HCT116 (cell line): Measurements from ENCODE around the gene ACP5. TPM values are rescaled to one million over a fixed set of nuclear protein-coding genes. Genes with fewer than 3 reads are reported as not detected.
"Not testable (repeated sequence)": the region's sequence is repeated elsewhere in the genome, so short reads cannot be mapped to it uniquely, and the experiment has no call there.

Experiments used
- ATAC-seq: fragments of 200-7000 bp; cut with Tn5 transposase; 2 replicates; pipeline ENCODE4 v1.9.1; 2020; ENCODE audit warnings: mild to moderate bottlenecking, moderate library complexity
- BruUV-seq: library from RNA; stranded (reverse); fragments of 400-500 nt; replicated peaks from 2 replicates; lab custom pipeline; 2021; lab: Mats Ljungman, UMichigan
- CTCF ChIA-PET: fragments of 300-600 bp; sonication (Branson Sonifier 250); formaldehyde crosslinking; loops from one replicate; lab custom pipeline; 2021; ENCODE audit warnings: antibody characterized with exemption; lab: Charles Lee
- POLR2A ChIA-PET: fragments of 300-600, 350-600 bp; sonication (Branson Sonifier 250); formaldehyde crosslinking; loops from one replicate; lab custom pipeline; 2021; ENCODE audit warnings: antibody characterized with exemption; lab: Charles Lee
- RAD21 ChIA-PET, 2 experiments: fragments of 300-600 bp; sonication (Branson Sonifier 250); formaldehyde crosslinking; loops; one replicate each; lab custom pipeline; 2023; ENCODE audit warnings: low total read pairs in 2 of 2; ENCODE audit not compliant: uncharacterized antibody in 2 of 2, unreplicated experiment in 2 of 2, low non-redundant PET in 1 of 2; lab: Charles Lee
- DNase-seq: peaks from one replicate; pipeline ENCODE4 v3.0.0-alpha.2; 2010; ENCODE audit warnings: low read depth, low spot score
- H2AFZ ChIP-seq: fragments of 200-600 bp; shearing (Covaris generic), sonication (generic); 2 replicates; pipeline ENCODE4 v1.6.1; 2017; ENCODE audit warnings: low read depth, mixed run types, mixed read lengths, antibody characterized with exemption, low read length; ENCODE audit not compliant: poor library complexity, severe bottlenecking
- H3K27ac ChIP-seq: 2 replicates; pipeline ENCODE4 v1.5.1; 2012; ENCODE audit warnings: low read depth, low read length
- H3K27me3 ChIP-seq: fragments of 200-600 bp; sonication (generic); 2 replicates; pipeline ENCODE4 v1.6.1; 2016; ENCODE audit warnings: mixed run types, low read length, mixed read lengths; ENCODE audit not compliant: insufficient read depth
- H3K36me3 ChIP-seq, 2 experiments: fragments of 200-500 bp in 1 of 2; fragments of 200-600 bp in 1 of 2; sonication (Bioruptor generic) in 1 of 2; sonication (generic) in 1 of 2; 2 replicates each; pipeline versions ENCODE4 v1.5.1 to v1.6.1; 2014 to 2016; ENCODE audit warnings: low read length in 2 of 2, inconsistent platforms in 1 of 2, mixed read lengths in 1 of 2, mixed run types in 1 of 2; ENCODE audit not compliant: insufficient read depth in 2 of 2, control insufficient read depth in 1 of 2
- H3K4me1 ChIP-seq, 2 experiments: fragments of 200-600 bp in 1 of 2; sonication (generic) in 1 of 2; 2 replicates each; pipeline versions ENCODE4 v1.5.1 to v1.6.1; 2012 to 2017; ENCODE audit warnings: low read length in 2 of 2, inconsistent platforms in 1 of 2, mild to moderate bottlenecking in 1 of 2, mixed read lengths in 1 of 2, mixed run types in 1 of 2, moderate library complexity in 1 of 2; ENCODE audit not compliant: insufficient read depth in 2 of 2, control insufficient read depth in 1 of 2
- H3K4me2 ChIP-seq: fragments of 200-600 bp; sonication (generic); 2 replicates; pipeline ENCODE4 v1.6.1; 2017; ENCODE audit warnings: mixed run types, low read length, mixed read lengths
- H3K4me3 ChIP-seq, 2 experiments: fragments of 200-600 bp in 1 of 2; sonication (generic) in 1 of 2; replicated peaks in 1 of 2; 2 replicates each; pipeline ENCODE4 v1.5.1; 2011 to 2016; ENCODE audit warnings: low read length in 2 of 2, control low read depth in 1 of 2, low read depth in 1 of 2, mild to moderate bottlenecking in 1 of 2, mixed read lengths in 1 of 2, mixed run types in 1 of 2
- H3K79me2 ChIP-seq: fragments of 200-600 bp; sonication (generic); 2 replicates; pipeline ENCODE4 v1.6.1; 2017; ENCODE audit warnings: mild to moderate bottlenecking, mixed run types, low read length, moderate library complexity, mixed read lengths; ENCODE audit not compliant: insufficient read depth
- H3K9ac ChIP-seq: fragments of 200-600 bp; sonication (generic); 2 replicates; pipeline ENCODE4 v1.6.1; 2016; ENCODE audit warnings: low read length, mixed read lengths
- H3K9me2 ChIP-seq: fragments of 200-600 bp; sonication (generic), shearing (Covaris generic); 2 replicates; pipeline ENCODE4 v1.6.1; 2017; ENCODE audit warnings: mixed run types, mild to moderate bottlenecking, moderate library complexity; ENCODE audit not compliant: insufficient read depth
- H3K9me3 ChIP-seq, 2 experiments: fragments of 200-500 bp in 1 of 2; fragments of 200-600 bp in 1 of 2; sonication (Bioruptor generic) in 1 of 2; sonication (generic) in 1 of 2; 2 replicates each; pipeline ENCODE4 v1.6.1; 2014 to 2017; ENCODE audit warnings: low read length in 2 of 2, mixed read lengths in 2 of 2, inconsistent platforms in 1 of 2, low read depth in 1 of 2, mild to moderate bottlenecking in 1 of 2, mixed run types in 1 of 2, moderate library complexity in 1 of 2; ENCODE audit not compliant: control insufficient read depth in 1 of 2, insufficient read depth in 1 of 2
- H4K20me1 ChIP-seq: fragments of 200-600 bp; sonication (generic), shearing (Covaris generic); 2 replicates; pipeline ENCODE4 v1.6.1; 2017; ENCODE audit warnings: mixed run types, mild to moderate bottlenecking, moderate library complexity; ENCODE audit not compliant: insufficient read depth
- CEBPB ChIP-seq: IDR thresholded peaks from 2 replicates; pipeline ENCODE4 v1.6.1; 2012; ENCODE audit warnings: low read depth
- POLR2A ChIP-seq: IDR thresholded peaks from 2 replicates; pipeline ENCODE4 v1.7.0; 2011; ENCODE audit warnings: borderline replicate concordance; ENCODE audit not compliant: insufficient read depth, insufficient read length; ENCODE audit errors: extremely low read depth
- POLR2AphosphoS5 ChIP-seq: IDR thresholded peaks from 2 replicates; pipeline ENCODE4 v1.6.1; 2011; ENCODE audit warnings: mild to moderate bottlenecking, low read depth, low read length, moderate library complexity
- REST ChIP-seq: IDR thresholded peaks from 2 replicates; pipeline ENCODE4 v1.6.1; 2012; ENCODE audit warnings: low read depth
- TCF7L2 ChIP-seq: IDR thresholded peaks from 2 replicates; pipeline ENCODE4 v1.7.0; 2011; ENCODE audit warnings: borderline replicate concordance, inconsistent platforms; ENCODE audit not compliant: insufficient read depth, insufficient read length; ENCODE audit errors: extremely low read depth
- intact Hi-C: fragments of 100-400 bp; cut with micrococcal nuclease; formaldehyde crosslinking; loops from 2 replicates; pipeline ENCODE4 v1.10.0; 2022
- total RNA-seq: library from RNA; stranded (reverse); gene quantifications from one replicate; pipeline ENCODE4 v1.2.1, GENCODE V29; 2021; ENCODE audit not compliant: unreplicated experiment
- TF ChIP-seq, protein P1 (sequence below): IDR thresholded peaks from 2 replicates; pipeline ENCODE4 v1.6.1; 2012

ACP5 gene
- total RNA-seq, 1 experiment from 2014 or later, result 1.2 TPM

DNA sequence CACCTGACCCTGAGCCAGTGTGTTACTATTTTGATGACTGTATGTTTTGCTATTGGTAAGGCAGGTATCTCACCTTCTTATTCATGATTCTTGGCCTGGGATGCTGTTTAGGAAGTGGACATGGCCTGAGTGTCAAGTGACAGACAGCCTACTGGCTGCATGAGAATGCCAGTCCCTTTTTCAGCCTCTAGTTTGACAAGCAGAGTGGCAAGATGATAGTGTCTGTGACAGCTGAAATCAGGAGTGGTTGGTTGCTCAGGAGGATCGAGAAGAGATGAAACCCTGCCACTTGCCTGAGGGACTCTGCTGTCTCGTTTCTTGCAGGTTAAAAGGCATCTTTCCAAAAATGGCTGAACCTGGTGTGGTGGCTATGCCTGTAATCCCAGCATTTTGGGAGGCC lies 11.3 kb downstream of the ACP5 start (continued):
- TF ChIP-seq REST (no peak), POLR2AphosphoS5 (no peak), TCF7L2 (no peak), CEBPB (no peak), POLR2A (no peak)
- TF ChIP-seq, protein P1, sequence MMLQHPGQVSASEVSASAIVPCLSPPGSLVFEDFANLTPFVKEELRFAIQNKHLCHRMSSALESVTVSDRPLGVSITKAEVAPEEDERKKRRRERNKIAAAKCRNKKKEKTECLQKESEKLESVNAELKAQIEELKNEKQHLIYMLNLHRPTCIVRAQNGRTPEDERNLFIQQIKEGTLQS, result no peak

GRCh38 chr19:11565649-11565980 lies 11.8 kb downstream of the ACP5 start:
- ATAC-seq, CTCF ChIA-PET, H3K27ac ChIP-seq, H4K20me1 ChIP-seq, H3K4me2 ChIP-seq, H3K9me3 ChIP-seq, H3K4me1 ChIP-seq, DNase-seq, H3K9me2 ChIP-seq, H3K9ac ChIP-seq, H3K79me2 ChIP-seq, H2AFZ ChIP-seq, intact Hi-C loops, H3K36me3 ChIP-seq, BruUV-seq, H3K27me3 ChIP-seq, POLR2A ChIA-PET, H3K4me3 ChIP-seq: not testable (repeated sequence)
- RAD21 ChIA-PET, result interaction anchor here in 1 of 2 experiments (0.7 kb wide), 1 partner anchor 8 kb away, joined by 3 read pairs; no protein-coding TSS in a partner anchor

GRCh38 chr19:11564082-11564807 lies 13.2 kb downstream of the ACP5 start:
- POLR2A ChIA-PET, H3K4me3 ChIP-seq, CTCF ChIA-PET, H4K20me1 ChIP-seq, RAD21 ChIA-PET, H3K79me2 ChIP-seq, H3K27ac ChIP-seq, H3K9me3 ChIP-seq, H3K36me3 ChIP-seq, ATAC-seq, H2AFZ ChIP-seq, H3K27me3 ChIP-seq, H3K4me2 ChIP-seq, BruUV-seq, H3K9ac ChIP-seq, DNase-seq, H3K9me2 ChIP-seq: not testable (repeated sequence)
- H3K4me1 ChIP-seq, result peaks cover 0 to 12% of the 10 kb centered on the region in 2 experiments; a peak in 2 of 4 replicates
- intact Hi-C loops, result loop anchor here (5.0 kb wide), 1 partner anchor 233 kb away; the partner anchor contains the start of gene ZNF491
